Eye (tissue), 1 donor: Measurements from ENCODE around the gene SH3RF2.

Experiments
- DNase-seq: peaks from one replicate; pipeline ENCODE4 v3.0.0-alpha.2; 2015

SH3RF2 gene

GRCh38 chr5:146049704-146050026 lies 113.3 kb downstream of the SH3RF2 start:
- no peak for DNase-seq

- DNase-seq: no peak
Observed at GRCh38 chr5:146050086-146050485, 113.7 kb downstream of the SH3RF2 start.

GRCh38 chr5:146051678-146052077 lies 115.3 kb downstream of the SH3RF2 start:
- no peak for DNase-seq

GRCh38 chr5:146052780-146053179 lies 116.4 kb downstream of the SH3RF2 start:
- no peak for DNase-seq

- no peak for DNase-seq
Observed at GRCh38 chr5:146055432-146055831, 119.1 kb downstream of the SH3RF2 start.

- DNase-seq: peak; percentile 52
Observed at GRCh38 chr5:146059460-146060220, 123.3 kb downstream of the SH3RF2 start.

- no peak for DNase-seq
Observed at GRCh38 chr5:146060221-146060585, 123.8 kb downstream of the SH3RF2 start.

GRCh38 chr5:146066968-146067367 lies 130.6 kb downstream of the SH3RF2 start:
- DNase-seq: no peak

- DNase-seq: peak; percentile 63
Observed at GRCh38 chr5:146068206-146068605, 131.8 kb downstream of the SH3RF2 start.

- no peak for DNase-seq
Observed at GRCh38 chr5:146068977-146069779, 132.8 kb downstream of the SH3RF2 start.

- DNase-seq: no peak
Observed at GRCh38 chr5:146069780-146070099, 133.4 kb downstream of the SH3RF2 start.

GRCh38 chr5:146070746-146071145 lies 134.4 kb downstream of the SH3RF2 start:
- no peak for DNase-seq

- DNase-seq: no peak
Observed at GRCh38 chr5:146071171-146071570, 134.8 kb downstream of the SH3RF2 start.

GRCh38 chr5:146072595-146072994 lies 136.2 kb downstream of the SH3RF2 start:
- DNase-seq: peak; percentile 43

- peak; percentile 94 for DNase-seq
Observed at GRCh38 chr5:146073239-146073900, 137.0 kb downstream of the SH3RF2 start.

- no peak for DNase-seq
Observed at GRCh38 chr5:146076028-146076427, 139.7 kb downstream of the SH3RF2 start.

GRCh38 chr5:146076455-146076854 lies 140.1 kb downstream of the SH3RF2 start:
- peak; percentile 47 for DNase-seq

- no peak for DNase-seq
Observed at GRCh38 chr5:146078566-146078965, 142.2 kb downstream of the SH3RF2 start.

GRCh38 chr5:146079695-146080373 lies 143.5 kb downstream of the SH3RF2 start:
- no peak for DNase-seq

GRCh38 chr5:146081556-146081955 lies 145.2 kb downstream of the SH3RF2 start:
- peak; percentile 29 for DNase-seq

- no peak for DNase-seq
Observed at GRCh38 chr5:146082798-146083197, 146.4 kb downstream of the SH3RF2 start.

GRCh38 chr5:146084376-146084775 lies 148.0 kb downstream of the SH3RF2 start:
- DNase-seq: no peak

- no peak for DNase-seq
Observed at GRCh38 chr5:146088098-146088497, 151.7 kb downstream of the SH3RF2 start.
